Heart right ventricle (tissue), 16 donors: ENCODE data around the gene PPP2R2B. TPM values are rescaled to one million over a fixed set of nuclear protein-coding genes. Genes with fewer than 3 reads are reported as not detected.

Experiments used
- ATAC-seq, 8 donors: fragments of 200-7000 bp; cut with Tn5 transposase; one replicate each; pipeline ENCODE4 v1.9.1; 2020; ENCODE audit warnings: mild to moderate bottlenecking in 8 of 8, moderate library complexity in 8 of 8, moderate number of reproducible peaks in 1 of 8
- DNase-seq, 2 donors: peaks; one replicate each; pipeline ENCODE4 v3.0.0-alpha.2; 2020
- H3K27ac ChIP-seq, 10 donors: fragments of 200-600 bp; sonication (generic) in 2 of 10; one replicate each; pipeline versions ENCODE4 v1.5.0 to v1.8.0; 2020 to 2022; ENCODE audit warnings: mild to moderate bottlenecking in 3 of 10
- H3K27me3 ChIP-seq, 7 donors: fragments of 200-600 bp; one replicate each; pipeline ENCODE4 v1.8.0; 2021 to 2022; ENCODE audit warnings: mild to moderate bottlenecking in 2 of 7
- H3K36me3 ChIP-seq, 9 donors: fragments of 200-600 bp; sonication (generic) in 1 of 9; one replicate each; pipeline versions ENCODE4 v1.5.0 to v1.8.0; 2020 to 2022; ENCODE audit warnings: mild to moderate bottlenecking in 2 of 9
- H3K4me1 ChIP-seq, 9 donors: fragments of 200-600 bp; sonication (generic) in 1 of 9; one replicate each; pipeline versions ENCODE4 v1.5.0 to v1.8.0; 2020 to 2022; ENCODE audit warnings: mild to moderate bottlenecking in 4 of 9
- H3K4me3 ChIP-seq, 10 donors: fragments of 200-600 bp; sonication (generic) in 2 of 10; one replicate each; pipeline versions ENCODE4 v1.5.0 to v1.8.0; 2020 to 2022; ENCODE audit warnings: mild to moderate bottlenecking in 7 of 10, moderate library complexity in 2 of 10
- H3K9me3 ChIP-seq, 11 donors: fragments of 200-600 bp in 10 of 11; sonication (generic) in 2 of 11; one replicate each; pipeline versions ENCODE4 v1.5.0 to v1.8.0; 2013 to 2022; ENCODE audit warnings: mild to moderate bottlenecking in 2 of 11, control low read depth in 1 of 11, moderate library complexity in 1 of 11
- CTCF ChIP-seq, 9 donors: fragments of 200-600 bp; sonication (generic) in 2 of 9; IDR thresholded peaks; one replicate each; pipeline versions ENCODE4 v1.5.0 to v1.8.0; 2021 to 2022; ENCODE audit warnings: antibody characterized with exemption in 9 of 9, mild to moderate bottlenecking in 5 of 9, moderate library complexity in 1 of 9
- WGBS, 2 donors: extraction: QIAGEN DNeasy Blood & Tissue Kit; methylation state at CpG; one replicate each; pipeline ENCODE4 v1.1.7; 2013; ENCODE audit warnings: inconsistent platforms in 1 of 2; 5-methylcytosine and 5-hydroxymethylcytosine counted together
- intact Hi-C, 10 donors: fragments of 100-400 bp; cut with DNase I; formaldehyde crosslinking; loops; one replicate each; pipeline versions ENCODE4 v1.11.1 to v1.14.2; 2022
- polyA plus RNA-seq, 2 donors: library from polyadenylated mRNA; stranded (reverse); fragments of 200-250 nt; gene quantifications; one replicate each; pipeline ENCODE4 v1.2.3, GENCODE V29; 2013
- total RNA-seq, 10 donors: library from RNA; stranded (reverse); fragmentation: NEBNext Ultra II Directional in 3 of 10; extraction: Animal tissue kit (Norgen Biotek cat#: 25700) in 3 of 10; gene quantifications; one replicate each; pipeline versions ENCODE4 v1.2.1 to v1.2.4, GENCODE V29; 2021 to 2023
- donor health status: Arrhythmogenic right ventricular cardiomyopathy.
- donor health status: ischemic (EF 13 %, LVEDD 7.1; RV severe dilation, severe dysfunction).
- donor health status: healthy with polysubstance abuse.
- donor health status: DM: no; HTN: yes; CAD: no.
- donor health status: DM: no; HTN: no; CAD: no.
- donor health status: ischemic (EF 25% LVEDD 6.9; RV normal size, moderate dysfunction).
- donor health status: ischemic (EF 25% LVEDD 5.7; RV mildly dilated, moderate dysfunction).
- donor health status: healthy.
- donor health status: DM: yes; HTN: yes; CAD: no.
- donor health status: Ischemic cardiomyopathy.
- donor health status: ischemic (EF 35%, LVEDD 5.7; RV mildly dilated, moderate dysfunction).
- donor health status: nonischemic (EF 11% LVEDD 7.7; RV severe dilation, severe dysfunction).
- donor health status: DM: yes; HTN: yes; CAD: no.
- donor health status: PGD.
- donor health status: ischemic (EF 29% LVEDD 5.4; RV normal size, mild dysfunction).
- donor health status: nonischemic (EF 23%, LVEDD 6.1; RV moderate dilation, normal function).

The PPP2R2B gene
- total and polyA plus RNA-seq, 12 donors: 0.05 to 1.8 (median 0.57) TPM; not detected in 2

DNA sequence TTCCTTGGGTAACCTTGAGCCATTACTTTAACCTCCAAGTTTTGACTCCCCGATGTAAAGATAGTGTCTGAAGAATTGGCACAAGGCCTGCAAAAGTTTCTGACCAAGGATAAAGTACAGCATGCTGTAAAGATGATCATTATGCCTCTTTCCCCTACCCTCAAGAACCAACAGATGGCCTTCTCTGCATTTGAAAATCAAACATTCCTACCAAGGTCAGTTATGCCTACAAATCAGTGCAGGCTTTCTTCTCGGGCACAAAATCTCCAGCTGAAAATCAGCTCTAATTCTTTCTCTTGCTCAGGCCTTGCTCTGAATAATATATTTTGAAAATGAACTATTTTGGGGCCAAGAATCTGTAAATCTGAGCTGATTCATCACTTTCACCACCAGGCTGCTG, 59.7 kb downstream of the PPP2R2B start:
- peaks cover 0 to 5% (median 0%) of the 10 kb centered on the region in 11 donors for H3K9me3 ChIP-seq
- no peaks in the 10 kb centered on the region for H3K36me3 ChIP-seq
- 54 to 56% methylated on average over 2 of the region's 2 CpGs for WGBS, 2 donors
- DNase-seq (no peak), ATAC-seq (no peak)
- no peak overlapping the region for H3K27ac ChIP-seq
- no peaks in the 10 kb centered on the region for H3K4me1 ChIP-seq
- H3K4me3 ChIP-seq: no peak overlapping the region
- no peaks in the 10 kb centered on the region for H3K27me3 ChIP-seq
- intact Hi-C loops: no loop called here
- TF ChIP-seq CTCF (IDR thresholded peaks at IDR 0.05): no peak

GRCh38 chr5:146817973-146818372, 60.6 kb downstream of the PPP2R2B start:
- peaks cover 0 to 5% (median 0%) of the 10 kb centered on the region in 11 donors for H3K9me3 ChIP-seq
- no peak for TF ChIP-seq CTCF (IDR thresholded peaks at IDR 0.05)
- H3K4me1 ChIP-seq: no peaks in the 10 kb centered on the region
- no peak overlapping the region for H3K4me3 ChIP-seq
- DNase-seq (no peak), ATAC-seq (no peak)
- H3K27me3 ChIP-seq: no peaks in the 10 kb centered on the region
- WGBS, 2 donors: 81 to 82% methylated on average over 4 of the region's 4 CpGs
- H3K36me3 ChIP-seq: no peaks in the 10 kb centered on the region
- no peak overlapping the region for H3K27ac ChIP-seq
- intact Hi-C loops: no loop called here

DNA sequence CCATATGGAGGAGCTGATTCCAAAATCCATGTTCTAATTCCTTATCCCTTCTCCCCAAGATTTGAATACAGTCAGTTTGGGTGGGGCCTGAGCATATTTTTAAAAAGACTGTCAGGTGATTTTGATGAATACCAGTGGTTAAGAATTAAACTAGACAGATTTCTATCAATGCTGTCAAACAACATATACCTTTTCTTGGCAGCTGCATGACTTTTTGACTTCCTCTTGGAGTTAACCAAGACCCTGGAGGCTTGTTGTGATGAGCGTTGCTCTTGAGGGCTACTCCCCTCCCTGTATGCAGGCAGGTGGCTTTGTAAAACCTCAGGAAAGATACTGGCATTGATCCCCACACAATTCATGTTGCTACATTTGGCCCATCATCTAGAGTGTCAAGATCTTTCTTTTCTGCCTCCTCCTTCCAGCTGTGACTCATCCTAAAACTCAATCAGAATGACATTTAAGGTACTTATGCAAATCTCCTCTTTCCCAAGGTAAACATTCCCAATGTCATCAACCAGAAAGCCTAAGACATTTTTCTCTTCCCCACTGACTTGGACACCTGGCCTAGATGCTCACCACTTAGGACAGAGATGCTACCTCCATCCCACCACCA, 61.7 kb downstream of the PPP2R2B start:
- Histone ChIP-seq H3K4me3 (no peak overlapping the region), H3K4me1 (no peaks in the 10 kb centered on the region), H3K27me3 (no peaks in the 10 kb centered on the region), H3K9me3 (peaks cover 0 to 5% (median 0%) of the 10 kb centered on the region in 11 donors), H3K27ac (no peak overlapping the region), H3K36me3 (no peaks in the 10 kb centered on the region)
- intact Hi-C loops: no loop called here
- no peak for TF ChIP-seq CTCF (IDR thresholded peaks at IDR 0.05)
- ATAC-seq: no peak
- DNase-seq: no peak
- 52 to 59% methylated on average over 1 of the region's 1 CpG for WGBS, 2 donors

- 81 to 82% methylated on average over 3 of the region's 3 CpGs for WGBS, 2 donors
- no peaks in the 10 kb centered on the region for H3K4me1 ChIP-seq
- no peak for TF ChIP-seq CTCF (IDR thresholded peaks at IDR 0.05)
- H3K27me3 ChIP-seq: no peaks in the 10 kb centered on the region
- H3K27ac ChIP-seq: no peak overlapping the region
- no peak for ATAC-seq
- H3K4me3 ChIP-seq: no peak overlapping the region
- DNase-seq: no peak
- H3K36me3 ChIP-seq: no peaks in the 10 kb centered on the region
- intact Hi-C loops: no loop called here
- H3K9me3 ChIP-seq: peaks cover 0 to 5% (median 0%) of the 10 kb centered on the region in 11 donors
Measured at GRCh38 chr5:146815411-146815810, 63.1 kb downstream of the PPP2R2B start.
